ENCODE measurements around the gene CCDC137.

Gene CCDC137

DNA sequence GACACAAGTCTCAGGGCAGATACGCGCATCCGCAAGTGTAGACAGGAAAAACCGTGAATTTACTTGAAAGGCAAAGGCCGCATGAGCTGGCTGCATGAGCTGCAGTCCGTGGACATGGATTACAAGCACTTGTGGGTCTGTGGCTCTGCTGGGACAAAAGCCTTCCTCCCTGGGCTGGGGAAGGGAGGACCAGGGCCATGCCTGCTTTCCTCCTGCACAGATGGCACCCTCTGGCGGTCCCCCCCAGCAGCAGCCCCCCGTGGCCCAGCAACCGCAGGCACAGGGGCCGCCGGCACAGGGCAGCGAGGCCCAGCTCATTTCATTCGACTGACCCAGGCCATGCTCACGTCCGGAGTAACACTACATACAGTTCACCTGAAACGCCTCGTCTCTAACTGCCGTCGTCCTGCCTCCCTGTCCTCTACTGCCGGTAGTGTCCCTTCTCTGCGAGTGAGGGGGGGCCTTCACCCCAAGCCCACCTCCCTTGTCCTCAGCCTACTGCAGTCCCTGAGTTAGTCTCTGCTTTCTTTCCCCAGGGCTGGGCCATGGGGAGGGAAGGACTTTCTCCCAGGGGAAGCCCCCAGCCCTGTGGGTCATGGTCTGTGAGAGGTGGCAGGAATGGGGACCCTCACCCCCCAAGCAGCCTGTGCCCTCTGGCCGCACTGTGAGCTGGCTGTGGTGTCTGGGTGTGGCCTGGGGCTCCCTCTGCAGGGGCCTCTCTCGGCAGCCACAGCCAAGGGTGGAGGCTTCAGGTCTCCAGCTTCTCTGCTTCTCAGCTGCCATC is 34.9 kb downstream of the CCDC137 start:
- DNase-seq (ENCODE audit: low read depth, low spot score): no peak

DNA sequence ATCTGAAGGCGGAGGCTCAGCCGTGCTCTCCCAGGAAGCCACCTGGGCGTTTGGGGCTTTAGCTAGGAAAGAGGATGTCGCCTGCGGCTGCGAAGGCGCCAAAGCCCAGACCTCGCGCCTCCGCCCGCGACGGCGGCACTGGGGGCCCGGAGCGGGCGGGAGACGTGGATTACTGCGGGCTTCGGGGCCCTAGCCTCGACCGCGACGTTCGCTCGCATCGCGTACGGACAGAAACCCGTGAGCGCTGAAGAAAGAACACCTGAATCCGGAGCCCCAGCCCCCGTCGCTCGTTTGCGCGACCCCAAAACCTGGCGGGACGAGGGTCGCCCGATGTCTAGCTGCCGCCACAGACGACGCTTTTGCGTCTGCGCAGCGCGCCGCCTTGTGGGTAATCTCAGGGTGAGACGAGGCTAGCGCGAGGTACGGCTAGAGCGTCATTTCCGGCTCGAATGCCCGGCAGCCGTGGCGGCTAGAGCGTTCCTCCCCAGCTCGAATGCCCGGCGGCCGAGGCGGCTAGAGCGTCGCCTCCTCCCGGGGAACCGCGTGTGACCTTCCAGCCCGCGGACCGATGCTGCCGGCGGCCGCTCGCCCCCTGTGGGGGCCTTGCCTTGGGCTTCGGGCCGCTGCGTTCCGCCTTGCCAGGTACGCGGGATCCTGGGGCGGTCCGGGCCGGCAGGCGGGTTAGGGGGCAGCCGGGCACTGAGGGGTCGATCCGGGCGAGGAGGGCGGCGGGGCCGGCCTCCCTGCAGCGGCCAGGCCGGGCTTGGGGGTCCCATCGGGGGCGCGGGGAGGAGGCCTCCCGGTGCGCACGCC is 36.6 kb downstream of the CCDC137 start, which contains the start of gene MRPL12:
TSS of gene MRPL12 (plus strand) at position 434 of the 813 bp plus-strand sequence. CDS start at position 569, 135 bp downstream.
- peak; percentile 82 for DNase-seq (ENCODE audit: low read depth, low spot score)

DNA sequence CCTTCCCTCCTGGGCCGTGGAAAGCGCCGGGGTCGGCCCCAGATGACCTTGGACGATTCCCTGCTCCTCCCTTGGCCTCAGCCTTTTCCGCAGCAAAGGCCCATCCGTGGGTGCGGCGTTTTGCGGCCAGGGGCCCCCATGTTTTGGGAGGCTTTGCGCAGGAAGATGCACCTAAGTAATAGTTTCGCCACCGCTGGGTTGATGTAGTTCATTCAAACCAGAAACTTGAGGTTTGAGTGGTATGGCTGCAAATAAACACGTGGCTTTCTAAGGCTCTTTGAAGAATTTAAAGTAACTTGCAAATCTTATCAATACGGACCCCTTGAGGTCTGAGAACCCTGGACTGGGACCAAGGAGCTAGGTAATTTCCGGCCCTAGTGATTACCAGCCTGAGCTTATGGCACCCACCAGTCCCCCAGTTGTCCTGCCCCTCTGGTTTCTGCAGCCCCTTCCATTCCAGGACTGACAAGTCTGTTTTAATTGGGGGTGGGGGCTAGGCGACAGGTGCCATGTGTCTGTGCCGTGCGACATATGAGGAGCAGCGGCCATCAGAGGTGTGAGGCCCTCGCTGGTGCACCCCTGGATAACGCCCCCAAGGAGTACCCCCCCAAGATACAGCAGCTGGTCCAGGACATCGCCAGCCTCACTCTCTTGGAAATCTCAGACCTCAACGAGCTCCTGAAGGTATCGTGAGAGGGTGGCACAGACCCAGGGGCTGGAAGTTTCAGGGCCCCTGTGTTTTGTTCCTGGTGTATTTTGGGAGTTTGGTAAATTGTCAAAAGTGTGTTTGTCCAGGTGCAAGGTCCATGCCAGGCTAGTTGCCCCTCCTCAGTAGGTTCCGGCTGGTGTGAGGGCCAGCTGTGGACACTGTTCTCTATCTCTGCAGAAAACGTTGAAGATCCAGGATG is 37.5 kb downstream of the CCDC137 start:
- DNase-seq (ENCODE audit: low read depth, low spot score): no peak

DNA sequence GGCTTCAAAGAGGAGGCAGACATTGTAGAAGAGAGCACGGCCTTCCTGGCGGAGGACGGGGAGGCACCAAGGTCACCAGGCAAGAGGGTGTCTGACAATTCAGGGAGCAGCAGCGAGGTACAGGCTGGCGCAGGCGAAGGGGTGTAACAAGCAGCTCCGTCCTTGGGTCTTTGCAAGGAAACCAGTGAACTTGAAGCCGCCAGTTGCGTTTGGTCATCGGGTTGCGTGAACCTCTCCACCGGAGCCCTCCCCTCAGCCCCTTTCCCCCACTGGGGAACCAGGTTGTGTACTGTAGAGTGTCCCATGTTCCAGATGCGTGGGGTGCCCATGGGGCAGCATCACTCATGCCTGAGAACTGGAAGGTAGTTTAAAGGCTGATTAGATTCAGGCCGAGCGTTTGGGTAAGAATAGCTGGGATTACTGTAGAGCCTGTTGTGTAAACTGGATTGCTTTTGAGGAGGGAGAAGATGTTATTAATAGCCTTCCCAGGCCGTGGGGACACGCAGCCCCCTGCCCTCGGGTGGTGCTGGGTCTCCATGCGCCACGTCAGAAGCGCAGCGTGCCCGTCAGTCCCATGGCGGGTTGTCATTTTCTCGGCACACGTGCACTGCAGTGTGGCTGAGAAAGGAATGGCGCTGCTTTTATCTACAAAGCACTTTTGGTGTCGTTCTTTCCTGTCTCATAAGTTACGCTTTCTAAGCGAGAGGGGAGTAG is 39.1 kb downstream of the CCDC137 start:
- no peak for DNase-seq (ENCODE audit: low read depth, low spot score)

DNA sequence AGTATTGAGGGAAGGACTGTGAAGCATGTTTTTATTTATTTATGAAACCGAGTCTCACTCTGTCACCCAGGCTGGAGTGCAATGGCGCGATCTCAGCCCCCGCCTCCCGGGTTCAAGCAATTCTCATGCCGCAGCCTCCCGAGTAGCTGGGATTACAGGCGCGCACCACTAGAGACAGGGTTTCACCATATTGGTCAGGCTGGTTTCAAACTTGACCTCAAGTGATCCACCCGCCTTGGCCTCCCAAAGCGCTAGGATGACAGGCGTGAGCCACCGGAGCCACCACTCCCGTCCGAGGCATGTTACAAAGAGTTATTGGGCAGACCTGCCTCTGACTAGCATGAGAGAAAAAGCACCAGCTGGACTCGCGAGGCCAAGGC is 39.7 kb downstream of the CCDC137 start:
- no peak for DNase-seq (ENCODE audit: low read depth, low spot score)

DNA sequence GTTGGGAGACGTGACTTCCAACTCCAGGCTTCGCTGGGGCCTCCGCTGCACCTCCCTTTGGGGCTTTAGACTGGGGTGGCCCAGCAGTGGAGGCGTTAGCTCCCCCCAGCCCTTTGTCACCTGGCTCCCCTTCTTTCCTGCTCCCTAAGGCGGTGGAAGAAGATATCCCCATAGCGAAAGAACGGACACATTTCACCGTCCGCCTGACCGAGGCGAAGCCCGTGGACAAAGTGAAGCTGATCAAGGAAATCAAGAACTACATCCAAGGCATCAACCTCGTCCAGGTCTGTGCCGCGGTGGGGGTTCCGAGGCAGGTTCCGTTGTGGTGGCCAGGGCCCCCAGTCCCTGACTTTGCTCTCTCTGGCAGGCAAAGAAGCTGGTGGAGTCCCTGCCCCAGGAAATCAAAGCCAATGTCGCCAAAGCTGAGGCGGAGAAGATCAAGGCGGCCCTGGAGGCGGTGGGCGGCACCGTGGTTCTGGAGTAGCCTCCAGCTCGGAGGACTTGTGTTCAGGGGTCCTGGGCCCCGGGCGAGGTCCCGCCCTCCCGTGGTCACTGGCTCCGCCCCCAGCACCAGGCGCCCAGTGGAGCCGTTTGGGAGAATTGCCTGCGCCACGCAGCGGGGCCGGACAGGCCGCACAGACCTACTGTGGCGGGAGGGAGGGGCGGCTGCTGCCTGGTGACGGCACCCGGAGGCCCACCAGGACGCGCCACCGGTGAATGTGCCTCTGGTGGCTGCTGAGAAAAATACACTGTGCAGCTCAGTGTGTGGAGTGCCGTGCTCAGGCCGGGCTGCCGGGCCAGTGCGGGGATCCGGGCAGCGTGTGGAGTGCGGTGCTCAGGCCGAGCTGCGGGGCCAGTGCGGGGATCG is 40.5 kb downstream of the CCDC137 start:
- no peak for DNase-seq (ENCODE audit: low read depth, low spot score)

DNA sequence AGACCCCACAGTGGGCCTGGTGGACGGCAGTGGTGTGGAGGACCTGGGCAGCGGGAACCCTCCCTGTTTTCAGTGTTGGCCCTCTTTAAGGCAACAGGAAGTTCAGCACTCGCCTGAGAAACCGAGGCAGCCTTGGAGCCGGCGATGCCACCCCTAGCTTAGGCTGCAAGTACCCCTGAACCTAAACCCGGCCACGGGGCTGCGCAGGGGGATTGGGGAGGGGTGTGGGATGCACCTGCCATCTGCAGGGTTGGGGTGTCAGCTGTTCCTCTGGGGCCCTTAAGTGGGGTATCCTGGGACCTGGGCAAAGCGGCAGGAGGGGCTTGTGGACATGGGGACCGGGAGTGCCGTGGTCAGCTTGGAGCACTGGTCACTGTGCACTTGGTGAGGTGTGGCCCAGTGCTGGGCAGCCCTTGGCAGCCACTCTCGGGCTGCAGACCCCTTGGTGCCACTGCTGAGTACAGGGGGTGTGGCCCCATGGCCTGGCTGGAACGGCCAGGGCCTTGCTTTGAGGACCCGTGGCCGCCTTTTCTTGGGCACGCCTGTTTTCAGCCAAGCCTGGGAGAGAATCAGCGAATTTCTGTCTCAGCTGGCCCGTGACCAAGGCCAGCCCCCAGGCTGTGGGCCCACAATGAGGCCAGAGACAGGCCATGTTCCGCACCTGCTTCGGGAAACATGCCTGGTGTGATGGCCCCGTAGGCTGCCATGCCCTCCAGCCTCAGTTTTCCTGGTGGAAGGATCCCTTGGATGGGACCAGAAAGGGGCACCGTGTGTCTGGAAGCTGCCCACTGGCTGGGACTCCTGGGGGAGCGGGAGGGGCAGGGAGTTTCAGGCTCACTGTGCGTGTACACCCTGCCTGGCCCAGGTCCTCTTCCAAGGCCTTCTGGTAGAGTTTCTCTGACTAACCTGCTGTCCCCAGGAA is 41.4 kb downstream of the CCDC137 start:
- no peak for DNase-seq (ENCODE audit: low read depth, low spot score)

DNA sequence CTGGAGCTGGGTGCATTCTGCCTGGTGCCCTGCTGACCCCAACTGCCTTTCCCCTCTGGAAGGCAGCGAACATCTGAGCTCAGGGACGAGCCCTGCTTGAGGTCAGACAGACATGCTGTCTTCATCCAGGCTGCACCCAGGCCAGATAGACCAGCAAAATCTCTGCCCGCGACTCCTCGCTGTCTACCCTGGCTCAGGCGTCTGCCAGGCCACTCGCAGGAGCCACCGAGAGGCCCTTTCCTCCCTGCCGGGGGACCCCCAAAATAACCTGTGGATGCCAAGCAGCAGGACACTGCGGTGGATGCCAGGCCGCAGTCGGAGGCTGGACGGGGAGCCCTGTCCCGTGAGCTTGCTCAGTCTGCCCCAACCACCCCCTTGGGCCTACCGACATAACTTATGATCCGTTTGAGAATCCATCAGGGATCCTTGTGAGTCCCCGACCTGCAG is 42.2 kb downstream of the CCDC137 start:
- no peak for DNase-seq (ENCODE audit: low read depth, low spot score)

DNA sequence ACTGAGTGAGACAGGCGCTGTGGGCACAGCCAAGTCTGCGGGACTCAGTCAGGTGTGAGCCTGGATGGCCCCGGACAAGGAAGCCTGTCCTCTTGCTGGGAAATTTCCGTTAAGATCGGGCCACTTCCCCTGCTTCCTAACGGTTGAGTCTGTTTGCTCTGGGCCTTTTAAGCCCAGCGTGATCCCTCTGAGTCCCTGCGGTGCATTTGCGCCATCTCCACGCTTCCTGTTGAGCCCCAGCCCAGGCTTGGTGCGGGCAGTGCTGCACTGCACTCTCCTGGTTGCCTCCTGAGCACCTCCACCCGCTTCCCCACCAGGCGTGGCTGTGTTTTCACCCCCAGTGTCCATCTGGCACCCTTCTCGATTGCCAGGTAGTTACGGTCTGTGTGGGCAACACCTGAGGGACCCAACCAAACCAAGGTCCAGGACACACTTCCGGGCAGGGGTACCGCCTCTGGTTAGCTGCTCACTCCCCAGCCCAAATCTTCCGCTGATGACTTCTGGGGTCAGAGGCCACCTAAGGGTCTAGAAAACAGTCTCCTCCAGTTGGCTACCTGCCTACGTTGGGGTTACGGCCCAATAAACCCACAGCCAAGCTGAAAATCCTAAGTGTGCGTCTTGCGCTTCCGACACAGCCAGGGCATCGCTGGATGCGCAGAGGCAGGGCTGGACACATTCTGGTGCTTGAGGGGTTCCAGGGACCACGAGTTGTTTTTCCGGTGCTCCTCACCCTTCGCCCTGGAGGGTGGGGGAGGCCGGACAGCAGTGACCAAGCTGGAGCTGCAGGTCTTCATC is 44.2 kb downstream of the CCDC137 start:
- no peak for DNase-seq (ENCODE audit: low read depth, low spot score)

DNA sequence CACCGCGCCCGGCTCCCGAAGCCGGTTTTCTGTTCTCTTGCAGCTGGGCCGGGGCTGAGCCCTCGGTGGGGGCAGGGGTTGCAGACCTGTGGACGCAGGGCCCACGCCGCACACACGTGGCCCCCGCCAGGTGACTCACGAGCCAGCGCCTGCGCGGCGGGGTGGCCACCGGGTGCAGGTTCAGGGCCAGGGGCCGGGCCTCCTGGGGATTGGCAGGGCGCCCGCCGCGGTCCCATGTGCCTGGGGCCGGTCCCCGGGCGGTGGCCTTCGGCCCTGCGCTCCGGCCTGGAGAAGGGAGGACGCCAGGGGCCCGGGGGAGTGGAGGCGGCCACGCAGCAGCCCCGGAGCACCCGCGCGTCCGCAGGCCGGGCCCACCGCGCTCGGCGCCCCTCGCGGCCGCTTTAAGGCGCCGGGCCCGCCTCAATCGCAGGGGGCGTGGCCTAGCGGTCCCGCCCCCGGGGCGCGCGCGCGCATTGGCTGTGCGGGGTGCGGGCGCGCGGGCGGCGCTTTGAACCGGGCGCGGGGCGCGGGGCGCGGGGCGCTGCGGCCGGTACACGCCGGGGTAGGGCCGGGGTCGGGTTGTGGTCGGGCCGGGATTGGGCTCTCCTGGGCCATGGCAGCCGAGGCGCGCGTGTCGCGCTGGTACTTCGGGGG is 45.4 kb downstream of the CCDC137 start, which contains the start of gene SLC25A10:
TSS of gene SLC25A10 (plus strand) at position 471 of the 654 bp plus-strand sequence. CDS start at position 614, 143 bp downstream.
- DNase-seq (ENCODE audit: low read depth, low spot score): peak; percentile 55

DNA sequence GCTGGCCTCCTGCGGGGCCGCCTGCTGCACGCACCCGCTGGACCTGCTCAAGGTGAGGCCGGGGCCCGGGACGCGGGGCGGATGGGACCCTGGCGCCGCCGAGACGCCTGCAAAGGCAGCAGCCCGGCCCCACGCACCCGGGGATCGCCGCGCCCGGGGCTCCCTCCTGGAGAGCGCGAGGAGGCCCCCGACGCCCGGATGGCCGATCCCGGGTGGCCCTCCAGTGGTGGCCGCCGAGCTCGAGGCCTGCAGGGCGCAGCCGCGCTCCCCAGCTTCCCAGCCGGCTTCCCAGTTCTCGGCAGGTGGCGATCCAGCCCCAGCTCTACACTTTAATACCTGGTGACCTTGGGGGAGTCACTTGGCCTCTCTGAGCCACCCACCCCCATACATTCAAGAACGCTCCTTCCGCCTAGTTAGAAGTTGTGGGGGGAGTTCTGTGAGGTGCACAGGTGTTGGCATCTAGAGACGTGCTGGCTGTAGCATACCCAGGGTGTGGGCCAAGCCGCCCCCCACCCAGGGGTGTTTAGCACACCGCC is 46.0 kb downstream of the CCDC137 start:
- no peak for DNase-seq (ENCODE audit: low read depth, low spot score)

DNA sequence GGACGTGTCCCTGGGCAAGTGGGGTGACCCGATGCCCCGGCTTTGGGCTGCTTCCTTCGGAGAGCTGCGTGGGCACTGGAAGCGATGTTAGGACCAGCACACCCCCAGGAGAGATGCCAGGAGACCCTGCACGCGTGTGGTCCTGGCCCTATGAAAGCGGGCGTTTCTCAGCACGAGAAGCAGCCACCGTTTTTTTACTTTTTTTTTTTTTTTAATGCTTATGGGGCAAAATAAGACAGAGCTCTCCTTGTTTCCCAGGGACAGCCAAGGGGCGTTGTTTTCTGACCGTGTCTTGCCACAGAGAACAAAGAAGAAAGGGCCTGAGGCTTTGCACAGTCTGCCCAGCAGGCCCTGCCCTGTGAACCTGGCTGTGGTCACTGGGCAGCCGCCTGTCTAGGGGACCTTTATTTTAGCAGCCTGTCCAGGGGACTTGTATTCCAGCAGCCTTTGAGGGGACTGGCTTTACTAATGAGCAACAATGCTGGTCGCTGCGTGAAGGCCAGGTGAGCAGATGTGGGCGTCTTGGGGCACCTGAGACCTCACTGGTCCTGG is 46.5 kb downstream of the CCDC137 start:
- DNase-seq (ENCODE audit: low read depth, low spot score): no peak

DNA sequence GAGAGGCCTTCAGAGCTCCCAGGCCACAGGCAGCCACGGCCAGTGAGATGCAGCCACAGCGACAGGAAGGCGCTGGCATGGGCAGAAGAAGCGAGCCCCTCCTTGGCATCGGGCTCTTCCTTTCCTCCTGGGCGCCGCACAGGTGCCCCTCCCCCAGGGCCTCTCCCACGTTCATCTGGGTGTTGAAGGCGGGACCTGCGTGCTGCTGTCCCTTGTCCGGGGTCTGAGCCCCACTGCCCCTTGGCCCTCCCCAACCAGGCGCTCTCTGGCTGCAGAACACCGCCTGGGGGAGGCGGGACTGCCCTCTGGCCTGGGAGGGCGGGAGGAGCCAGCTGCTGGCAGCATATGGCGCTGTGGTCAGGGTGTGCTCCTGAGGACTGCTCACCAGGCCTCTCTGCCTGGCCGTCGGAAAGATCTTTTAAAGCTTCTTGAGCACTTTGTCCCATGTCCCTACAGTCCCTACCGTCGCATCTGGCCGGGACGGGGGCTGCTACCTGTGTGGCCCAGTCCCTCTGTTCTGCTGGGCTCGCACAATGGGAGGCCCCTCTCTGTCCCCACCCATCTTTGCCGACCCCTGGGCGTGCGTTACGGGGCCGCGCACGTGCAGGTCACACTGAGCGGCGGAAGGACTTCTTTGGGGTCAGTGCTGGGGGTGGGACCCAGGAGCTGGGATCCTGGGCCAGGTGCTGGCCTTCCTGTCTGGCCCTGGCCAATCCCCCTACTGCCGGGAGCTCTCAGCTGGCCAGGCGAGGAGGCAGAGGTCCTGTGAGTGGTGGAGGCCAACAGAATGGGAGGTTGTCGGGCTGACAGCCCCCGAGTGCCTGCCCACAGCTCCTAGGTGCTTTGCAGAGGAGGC is 47.2 kb downstream of the CCDC137 start:
- no peak for DNase-seq (ENCODE audit: low read depth, low spot score)

DNA sequence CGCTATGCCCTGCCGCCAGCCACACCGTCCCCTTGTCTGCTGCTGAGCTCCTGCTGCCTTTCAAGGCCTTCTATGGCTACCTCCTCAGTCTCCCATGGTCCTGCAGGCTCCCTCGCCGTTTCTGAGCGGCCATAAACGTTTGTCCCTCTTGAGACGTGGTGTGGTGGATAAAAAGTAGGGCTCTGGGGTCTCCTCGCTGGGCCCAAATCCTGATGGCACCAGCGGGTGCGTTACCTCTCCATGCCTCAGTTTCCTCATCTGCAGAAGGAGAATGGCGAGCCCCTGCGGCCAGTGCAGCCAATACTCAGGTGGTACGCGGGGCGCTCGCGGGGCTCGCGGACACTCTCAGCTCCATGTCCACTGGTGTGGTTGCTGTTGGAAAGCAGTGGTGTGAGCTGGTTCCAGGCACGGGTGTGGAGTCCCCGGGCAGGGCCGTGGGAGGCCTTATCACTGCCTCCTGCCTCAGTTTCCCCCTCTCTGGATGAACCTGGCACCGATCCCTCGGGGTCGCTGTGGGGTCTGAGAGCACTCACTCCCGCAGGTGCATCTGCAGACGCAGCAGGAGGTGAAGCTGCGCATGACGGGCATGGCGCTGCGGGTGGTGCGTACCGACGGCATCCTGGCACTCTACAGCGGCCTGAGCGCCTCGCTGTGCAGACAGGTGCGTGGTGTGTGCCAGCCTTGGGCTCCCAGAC is 48.0 kb downstream of the CCDC137 start:
- DNase-seq (ENCODE audit: low read depth, low spot score): no peak

DNA sequence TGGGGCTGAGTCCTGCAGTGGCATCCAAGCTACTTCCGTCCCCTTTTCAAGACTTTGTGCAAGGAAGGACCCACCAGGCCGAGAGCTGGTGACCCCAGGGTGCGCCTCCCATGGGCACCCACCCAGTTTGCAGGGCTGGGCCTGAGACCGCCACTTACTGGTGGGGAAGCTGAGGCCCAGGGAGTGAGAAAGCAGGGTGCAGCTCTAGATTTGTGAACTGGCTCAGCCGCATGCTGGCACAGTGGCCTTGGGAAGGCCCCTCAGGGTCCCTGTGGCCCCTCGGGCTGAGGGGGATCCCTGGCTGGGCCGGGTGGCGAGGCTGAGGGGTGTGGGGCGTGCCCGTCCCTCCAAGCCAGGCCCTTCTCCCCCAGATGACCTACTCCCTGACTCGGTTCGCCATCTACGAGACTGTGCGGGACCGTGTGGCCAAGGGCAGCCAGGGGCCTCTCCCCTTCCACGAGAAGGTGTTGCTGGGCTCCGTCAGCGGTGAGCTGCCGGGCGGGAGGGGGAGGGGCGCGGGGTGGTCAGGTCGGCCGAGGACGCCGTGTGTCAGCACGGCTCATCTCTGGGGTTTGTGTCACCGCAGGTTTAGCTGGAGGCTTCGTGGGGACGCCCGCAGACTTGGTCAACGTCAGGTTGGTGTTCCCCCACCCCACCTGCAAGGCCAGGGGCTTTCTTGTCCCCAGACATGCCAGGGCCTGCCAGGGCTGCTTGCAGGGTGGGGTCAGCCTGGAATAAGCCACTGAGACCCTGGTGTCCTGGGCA is 48.8 kb downstream of the CCDC137 start:
- no peak for DNase-seq (ENCODE audit: low read depth, low spot score)
